ENCODE measurements around the gene BPIFB2.

Gene BPIFB2

DNA sequence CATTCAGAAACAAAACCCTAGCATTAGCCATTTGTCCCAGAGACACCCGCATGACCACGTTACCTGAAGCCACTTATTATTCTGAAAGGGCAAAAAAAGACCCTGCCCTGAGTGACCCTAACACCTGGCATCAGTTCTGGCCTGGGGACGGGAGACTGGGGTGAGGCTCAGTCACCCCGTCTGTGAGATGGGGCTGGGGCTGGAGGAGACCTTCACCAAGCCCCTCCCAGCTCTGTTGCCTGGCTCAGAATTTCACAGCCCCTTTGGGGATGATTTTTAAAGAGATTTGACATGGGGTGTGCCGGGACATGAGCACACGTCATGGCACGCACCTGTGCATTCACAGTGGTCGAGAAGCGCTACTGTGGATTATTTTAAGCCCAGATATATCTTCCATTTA is 22.6 kb downstream of the BPIFB2 start:
- in situ Hi-C loops (cut with HindIII; ENCODE audit: low pct_ligation_motif_present, low sequenced_read_pairs) = no loop called here

DNA sequence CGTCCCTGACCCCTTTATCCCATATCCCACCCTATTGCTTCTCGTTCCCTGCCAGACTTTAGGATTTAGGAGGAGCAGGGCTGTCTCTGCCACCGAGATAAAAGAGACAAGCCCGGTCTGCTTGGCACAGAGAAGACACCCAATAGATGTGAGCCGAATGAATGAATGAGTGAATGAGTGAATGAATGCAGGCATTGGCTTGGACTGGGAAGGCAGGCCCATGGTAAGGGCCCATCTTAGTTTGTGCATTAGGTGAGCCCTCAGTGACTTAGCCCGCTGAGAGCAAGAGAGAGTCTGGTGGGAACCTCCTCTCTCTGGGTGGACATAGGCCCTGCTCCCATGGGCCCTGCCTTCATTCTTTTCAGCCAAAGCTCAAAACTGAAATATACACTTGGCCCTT is 23.1 kb downstream of the BPIFB2 start:
- H3K36me3 ChIP-seq (replicated peaks) = no peaks in the 10 kb centered on the region
- DNase-seq = no peak
- TF ChIP-seq, protein P1, sequence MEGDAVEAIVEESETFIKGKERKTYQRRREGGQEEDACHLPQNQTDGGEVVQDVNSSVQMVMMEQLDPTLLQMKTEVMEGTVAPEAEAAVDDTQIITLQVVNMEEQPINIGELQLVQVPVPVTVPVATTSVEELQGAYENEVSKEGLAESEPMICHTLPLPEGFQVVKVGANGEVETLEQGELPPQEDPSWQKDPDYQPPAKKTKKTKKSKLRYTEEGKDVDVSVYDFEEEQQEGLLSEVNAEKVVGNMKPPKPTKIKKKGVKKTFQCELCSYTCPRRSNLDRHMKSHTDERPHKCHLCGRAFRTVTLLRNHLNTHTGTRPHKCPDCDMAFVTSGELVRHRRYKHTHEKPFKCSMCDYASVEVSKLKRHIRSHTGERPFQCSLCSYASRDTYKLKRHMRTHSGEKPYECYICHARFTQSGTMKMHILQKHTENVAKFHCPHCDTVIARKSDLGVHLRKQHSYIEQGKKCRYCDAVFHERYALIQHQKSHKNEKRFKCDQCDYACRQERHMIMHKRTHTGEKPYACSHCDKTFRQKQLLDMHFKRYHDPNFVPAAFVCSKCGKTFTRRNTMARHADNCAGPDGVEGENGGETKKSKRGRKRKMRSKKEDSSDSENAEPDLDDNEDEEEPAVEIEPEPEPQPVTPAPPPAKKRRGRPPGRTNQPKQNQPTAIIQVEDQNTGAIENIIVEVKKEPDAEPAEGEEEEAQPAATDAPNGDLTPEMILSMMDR (IDR thresholded peaks at IDR 0.05; ENCODE audit: low read depth, low read length, missing control alignments) = no peak
- H3K4me3 ChIP-seq (ENCODE audit: low read depth, low read length) = no peak overlapping the region
- H3K27me3 ChIP-seq (replicated peaks) = no peaks in the 10 kb centered on the region
- no peak overlapping the region for H3K27ac ChIP-seq
- in situ Hi-C loops (cut with HindIII; ENCODE audit: low pct_ligation_motif_present, low sequenced_read_pairs) = no loop called here

More for the DNA sequence above, 22.6 kb downstream of the BPIFB2 start:
- Histone ChIP-seq H3K27ac (no peak overlapping the region), H3K27me3 (replicated peaks) (no peaks in the 10 kb centered on the region), H3K4me3 (ENCODE audit: low read depth, low read length) (no peak overlapping the region), H3K36me3 (replicated peaks) (no peaks in the 10 kb centered on the region)
- TF ChIP-seq, protein P1 (IDR thresholded peaks at IDR 0.05; ENCODE audit: low read depth, low read length, missing control alignments) = no peak
- DNase-seq = no peak

DNA sequence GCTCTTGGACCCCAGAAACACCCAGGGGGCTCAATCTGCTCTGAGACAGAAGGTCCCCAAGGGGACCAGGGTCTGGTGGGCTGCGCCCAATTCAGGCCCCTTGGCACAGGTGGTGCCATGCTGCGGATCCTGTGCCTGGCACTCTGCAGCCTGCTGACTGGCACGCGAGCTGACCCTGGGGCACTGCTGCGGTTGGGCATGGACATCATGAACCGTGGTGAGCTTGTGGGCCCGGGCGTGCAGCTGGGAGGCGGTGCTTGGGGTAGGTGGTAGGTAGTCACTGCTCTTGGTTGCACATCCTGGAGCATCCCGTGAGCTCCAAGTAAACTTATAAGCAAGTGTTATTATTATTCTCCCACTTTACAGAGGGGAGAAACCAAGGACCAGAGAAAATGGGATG is 24.0 kb downstream of the BPIFB2 start, which contains the start of gene BPIFB6:
Gene BPIFB6 (plus strand): TSS at position 118 of the 400 bp plus-strand sequence. CDS start 0 bp downstream, at position 118.
- TF ChIP-seq, protein P1 (IDR thresholded peaks at IDR 0.05; ENCODE audit: low read depth, low read length, missing control alignments) = no peak
- Histone ChIP-seq H3K36me3 (replicated peaks) (no peaks in the 10 kb centered on the region), H3K27me3 (replicated peaks) (no peaks in the 10 kb centered on the region), H3K27ac (no peak within 1 kb of the TSS), H3K4me3 (ENCODE audit: low read depth, low read length) (no peak within 1 kb of the TSS)
- in situ Hi-C loops (cut with HindIII; ENCODE audit: low pct_ligation_motif_present, low sequenced_read_pairs) = no loop called here
- no peak for DNase-seq

- no peaks in the 10 kb centered on the region for H3K27me3 ChIP-seq (replicated peaks)
- H3K4me3 ChIP-seq (ENCODE audit: low read depth, low read length) = no peak overlapping the region
- in situ Hi-C loops (cut with HindIII; ENCODE audit: low pct_ligation_motif_present, low sequenced_read_pairs) = no loop called here
- TF ChIP-seq, protein P1 (IDR thresholded peaks at IDR 0.05; ENCODE audit: low read depth, low read length, missing control alignments) = no peak
- H3K27ac ChIP-seq = no peak overlapping the region
- DNase-seq = no peak
- H3K36me3 ChIP-seq (replicated peaks) = no peaks in the 10 kb centered on the region
Measured at GRCh38 chr20:33032555-33032954, 25.1 kb downstream of the BPIFB2 start.

DNA sequence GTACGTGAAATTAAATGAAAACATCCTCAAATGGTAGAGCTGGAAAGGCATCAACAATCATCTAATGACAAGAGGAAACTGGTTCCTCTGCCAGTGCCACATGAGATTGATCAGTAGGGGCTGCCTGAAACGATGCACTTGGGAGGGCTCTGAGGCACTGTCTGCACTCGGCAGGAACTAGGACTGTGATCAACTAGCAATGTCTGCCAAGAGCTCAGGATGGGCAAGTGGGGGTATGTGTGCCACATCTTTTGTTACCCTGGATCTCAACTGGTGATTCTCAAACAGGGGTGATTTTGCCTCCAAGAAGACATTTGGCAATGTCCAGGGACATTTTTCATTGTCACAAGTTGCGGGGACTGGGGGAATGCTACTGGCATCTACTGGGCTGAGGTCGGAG is 25.9 kb downstream of the BPIFB2 start:
- Histone ChIP-seq H3K4me3 (ENCODE audit: low read depth, low read length) (no peak overlapping the region), H3K27ac (no peak overlapping the region), H3K27me3 (replicated peaks) (no peaks in the 10 kb centered on the region), H3K36me3 (replicated peaks) (no peaks in the 10 kb centered on the region)
- TF ChIP-seq, protein P1 (IDR thresholded peaks at IDR 0.05; ENCODE audit: low read depth, low read length, missing control alignments) = no peak
- DNase-seq = no peak
- in situ Hi-C loops (cut with HindIII; ENCODE audit: low pct_ligation_motif_present, low sequenced_read_pairs) = no loop called here

GRCh38 chr20:33034115-33034514 is 26.6 kb downstream of the BPIFB2 start:
- no peaks in the 10 kb centered on the region for H3K27me3 ChIP-seq (replicated peaks)
- H3K27ac ChIP-seq = no peak overlapping the region
- DNase-seq = no peak
- no peaks in the 10 kb centered on the region for H3K36me3 ChIP-seq (replicated peaks)
- in situ Hi-C loops (cut with HindIII; ENCODE audit: low pct_ligation_motif_present, low sequenced_read_pairs) = no loop called here
- TF ChIP-seq, protein P1 (IDR thresholded peaks at IDR 0.05; ENCODE audit: low read depth, low read length, missing control alignments) = no peak
- H3K4me3 ChIP-seq (ENCODE audit: low read depth, low read length) = no peak overlapping the region
